K562 (cell line): ENCODE results near the gene ADAP2. TPM values are rescaled to one million over a fixed set of nuclear protein-coding genes. Genes with fewer than 3 reads are reported as not detected.

Experiments
- ATAC-seq: fragments of 200-7000 bp; cut with Tn5 transposase; 3 replicates; pipeline ENCODE4 v1.9.1; 2020; ENCODE audit warnings: moderate library complexity
- BruUV-seq: library from RNA; stranded (reverse); fragments of 400-500 nt; replicated peaks from 2 replicates; lab custom pipeline; 2021; lab: Mats Ljungman, UMichigan
- CTCF ChIA-PET: fragments of 300-600 bp; formaldehyde crosslinking; extraction: SDS; loops from one replicate; lab custom pipeline; 2021; ENCODE audit warnings: low intra/inter-chr PET ratio; lab: Yijun Ruan, JAX
- POLR2A ChIA-PET: fragments of 300-600, 350-650 bp; sonication (Branson Sonifier 250); formaldehyde crosslinking; extraction: SDS; loops from one replicate; lab custom pipeline; 2021; ENCODE audit warnings: antibody characterized with exemption, inconsistent platforms; lab: Yijun Ruan, JAX
- DNase-seq, 4 experiments: peaks; one replicate each; pipeline versions ENCODE4 v3.0.0 to v3.0.0-alpha.2; 2011 to 2018; ENCODE audit warnings: low spot score in 3 of 4, mixed read lengths in 3 of 4; ENCODE audit errors: extremely low read depth in 1 of 4
- FAIRE-seq: peaks from 2 replicates; lab custom pipeline; 2011; peaks lifted over from hg19 to GRCh38; lab: Jason Lieb, UNC
- H2AFZ ChIP-seq: 2 replicates; pipeline ENCODE4 v1.6.0; 2011; ENCODE audit warnings: low read depth, low read length, control low read depth, inconsistent platforms
- H3K27ac ChIP-seq: fragments of 200-600 bp; 3 replicates; pipeline ENCODE4 v1.8.0; 2011; ENCODE audit warnings: low read depth, mild to moderate bottlenecking, control low read depth, inconsistent platforms, low read length, moderate library complexity, mixed read lengths; ENCODE audit errors: extremely low read depth
- H3K27me3 ChIP-seq, 2 experiments: fragments of 300-600 bp in 1 of 2; 2 replicates in 1 of 2; 3 replicates in 1 of 2; pipeline versions ENCODE4 v1.6.0 to v1.8.0; 2011; ENCODE audit warnings: inconsistent platforms in 2 of 2, low read length in 2 of 2, mild to moderate bottlenecking in 1 of 2, mixed read lengths in 1 of 2, moderate library complexity in 1 of 2; ENCODE audit not compliant: control insufficient read depth in 2 of 2, insufficient read depth in 2 of 2
- H3K36me3 ChIP-seq: fragments of 300-600 bp; 3 replicates; pipeline ENCODE4 v1.8.0; 2011; ENCODE audit warnings: mild to moderate bottlenecking, low read length, inconsistent platforms; ENCODE audit not compliant: control insufficient read depth, insufficient read depth
- H3K4me1 ChIP-seq, 2 experiments: fragments of 200-600 bp in 1 of 2; replicated peaks in 1 of 2; 2 replicates in 1 of 2; 3 replicates in 1 of 2; pipeline versions ENCODE4 v1.5.1 to v1.8.0; 2011; ENCODE audit warnings: inconsistent platforms in 2 of 2, low read length in 2 of 2, mild to moderate bottlenecking in 1 of 2, mixed read lengths in 1 of 2, moderate library complexity in 1 of 2; ENCODE audit not compliant: control insufficient read depth in 2 of 2, insufficient read depth in 2 of 2
- H3K4me2 ChIP-seq: 2 replicates; pipeline ENCODE4 v1.6.1; 2011; ENCODE audit warnings: low read length, control low read depth, inconsistent platforms, mixed read lengths; ENCODE audit not compliant: insufficient read depth
- H3K4me3 ChIP-seq: fragments of 200-600 bp; sonication (generic), shearing (Covaris generic); 2 replicates; pipeline ENCODE4 v1.5.1; 2016; ENCODE audit warnings: control low read depth, inconsistent platforms
- H3K79me2 ChIP-seq: fragments of 200-600 bp; 3 replicates; pipeline ENCODE4 v1.8.0; 2011; ENCODE audit warnings: low read length, inconsistent platforms; ENCODE audit not compliant: control insufficient read depth, insufficient read depth
- H3K9ac ChIP-seq, 2 experiments: 2 replicates each; pipeline versions ENCODE4 v1.6.0 to v1.6.1; 2011; ENCODE audit warnings: low read depth in 2 of 2, low read length in 2 of 2, control low read depth in 1 of 2, inconsistent platforms in 1 of 2, mild to moderate bottlenecking in 1 of 2, mixed read lengths in 1 of 2; ENCODE audit not compliant: insufficient read depth in 1 of 2
- H3K9me1 ChIP-seq: one replicate; pipeline ENCODE4 v1.6.0; 2011; ENCODE audit warnings: inconsistent platforms, mild to moderate bottlenecking, low read length, moderate library complexity; ENCODE audit not compliant: control insufficient read depth, insufficient read depth
- H3K9me3 ChIP-seq: replicated peaks from 2 replicates; pipeline ENCODE4 v1.5.1; 2011; ENCODE audit warnings: low read depth, low read length, inconsistent platforms; ENCODE audit not compliant: control insufficient read depth, insufficient read depth
- H4K20me1 ChIP-seq: replicated peaks from 2 replicates; pipeline ENCODE4 v1.6.1; 2011; ENCODE audit warnings: low read length, inconsistent platforms, mixed read lengths; ENCODE audit not compliant: control insufficient read depth, insufficient read depth
- BDP1 ChIP-seq: IDR thresholded peaks from 3 replicates; pipeline ENCODE4 v1.6.1; 2011; ENCODE audit not compliant: insufficient read length, insufficient read depth
- CAMTA2 ChIP-seq: fragments of 250-450 bp; sonication (Bioruptor Pico); conservative IDR thresholded peaks from 2 replicates; pipeline ENCODE4 v1.5.1; 2022
- CBX8 ChIP-seq: fragments of 200-600 bp; sonication (generic); IDR thresholded peaks from 2 replicates; pipeline ENCODE4 v1.6.1; 2012; ENCODE audit warnings: borderline replicate concordance, mixed run types, low read depth, mild to moderate bottlenecking, moderate library complexity, mixed read lengths, low read length, control low read depth, inconsistent platforms; ENCODE audit not compliant: poor library complexity, severe bottlenecking; ENCODE audit errors: extremely low read depth
- CHD2 ChIP-seq: IDR thresholded peaks from 2 replicates; pipeline ENCODE4 v1.6.1; 2011; ENCODE audit warnings: low read depth, low read length
- FOS ChIP-seq: IDR thresholded peaks from 3 replicates; pipeline ENCODE4 v1.6.1; 2011; ENCODE audit not compliant: insufficient read length; ENCODE audit errors: extremely low read depth
- GATAD2A ChIP-seq: fragments of 450-650 bp; IDR thresholded peaks from 2 replicates; pipeline ENCODE4 v1.6.1; 2017
- NR1H2 ChIP-seq: sonication (generic); formaldehyde crosslinking; IDR thresholded peaks from 2 replicates; pipeline ENCODE4 v1.4.0; 2020; ENCODE audit warnings: mild to moderate bottlenecking, missing genetic modification reagents
- SREBF1 ChIP-seq: fragments of 150-350 bp; IDR thresholded peaks from 2 replicates; pipeline ENCODE4 v1.6.1; 2014; ENCODE audit warnings: antibody characterized with exemption, low read depth, low read length, borderline replicate concordance
- ZBED1 ChIP-seq: IDR thresholded peaks from 2 replicates; pipeline ENCODE4 v1.6.1; 2014
- ZKSCAN8 ChIP-seq: fragments of 200-800 bp; sonication (Bioruptor generic); IDR thresholded peaks from 2 replicates; pipeline ENCODE4 v1.6.1; 2016; ENCODE audit warnings: missing genetic modification characterization, missing compliant biosample characterization
- WGBS: fragments of 100-300 bp; shearing (Covaris generic); methylation state at CpG from one replicate; pipeline ENCODE4 v1.1.6; 2016; ENCODE audit warnings: low coverage, mixed read lengths; ENCODE audit not compliant: insufficient coverage; ENCODE audit errors: missing lambda C conversion rate; 5-methylcytosine and 5-hydroxymethylcytosine counted together
- in situ Hi-C: fragments of 300-500 bp; cut with MboI; formaldehyde crosslinking; loops from 4 replicates; pipeline ENCODE4 v1.15.0; 2018; ENCODE audit warnings: inconsistent platforms, mixed read lengths
- intact Hi-C: fragments of 100-400 bp; cut with micrococcal nuclease; formaldehyde crosslinking; loops from 2 replicates; pipeline ENCODE4 v1.14.2; 2022
- polyA plus RNA-seq, 8 experiments: library from polyadenylated mRNA; depleted of rRNA in 4 of 8; stranded (reverse) in 5 of 8; unstranded in 3 of 8; fragments of >200 nt; fragmentation: Nextera tagmentation in 2 of 8; fragmentation: Illumina TruSeq in 1 of 8; extraction: Ambion mirVana in 2 of 8; extraction: Trizol in 1 of 8; gene quantifications; 2 replicates each; pipeline versions ENCODE4 v1.2.1 to v1.2.3, GENCODE V29; 2011 to 2014; ENCODE audit warnings: inconsistent platforms in 1 of 8, missing spikeins in 1 of 8
- total RNA-seq, 7 experiments: library from RNA; depleted of rRNA in 6 of 7; stranded (reverse); fragments of >200 nt in 6 of 7; fragmentation: Illumina TruSeq in 2 of 7; extraction: Trizol in 2 of 7; gene quantifications; 2 replicates each; pipeline versions ENCODE4 v1.2.1 to v1.2.3, GENCODE V29; 2011 to 2021; ENCODE audit warnings: low replicate concordance in 1 of 7
- TF ChIP-seq, protein P1 (sequence below): fragments of 450-650 bp; formaldehyde crosslinking; IDR thresholded peaks from 2 replicates; pipeline ENCODE4 v1.4.0; 2020; ENCODE audit warnings: mild to moderate bottlenecking, moderate library complexity
- TF ChIP-seq, protein P2 (sequence below): sonication (generic); formaldehyde crosslinking; IDR thresholded peaks from 2 replicates; pipeline ENCODE4 v1.8.0; 2022; ENCODE audit warnings: missing genetic modification reagents, mild to moderate bottlenecking, moderate library complexity, borderline replicate concordance

ADAP2 gene
- total and polyA plus RNA-seq, 9 of the 15 experiments (the other 6 are each of a cell fraction or from before 2014, with no cell fraction given), result 0.06 to 0.73 (median 0.23) TPM; not detected in 5

DNA sequence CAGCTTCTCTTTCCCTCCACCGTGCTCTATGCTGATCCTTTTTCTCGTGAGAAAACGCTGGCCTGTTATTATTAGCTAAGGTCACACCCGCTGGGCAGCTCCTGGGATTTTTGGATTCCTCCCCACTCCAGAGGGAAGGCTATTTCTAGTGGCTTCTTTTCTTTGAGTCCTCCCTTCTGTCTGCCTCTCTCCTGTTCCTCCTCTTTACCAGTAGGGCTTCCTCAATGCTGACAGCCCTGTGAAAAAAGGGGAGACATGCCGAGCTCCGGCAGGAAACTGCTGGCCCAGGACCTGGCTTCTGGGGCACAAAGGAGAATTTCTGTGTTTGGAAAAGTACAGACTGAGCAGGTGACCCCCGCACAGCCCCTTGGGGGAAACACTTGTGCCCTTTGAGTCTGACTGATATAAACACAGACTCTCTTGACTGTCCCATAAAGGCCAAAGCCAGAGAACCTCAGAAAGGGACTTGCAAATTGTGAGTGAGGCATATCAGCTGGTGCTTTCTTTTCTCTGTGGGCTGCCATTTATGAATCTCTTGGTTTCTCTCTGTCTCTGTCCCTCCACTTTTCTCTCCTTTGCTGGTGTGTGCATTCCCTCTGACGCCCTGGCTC, 35.1 kb downstream of the ADAP2 start:
- ATAC-seq, result peak; percentile 41; the same call in 2 of the 3 replicates
- in situ Hi-C loops (no loop called here), intact Hi-C loops (no loop called here)
- DNase-seq, result no peak
- no TSS peak for BruUV-seq
- TF ChIP-seq, protein P1, sequence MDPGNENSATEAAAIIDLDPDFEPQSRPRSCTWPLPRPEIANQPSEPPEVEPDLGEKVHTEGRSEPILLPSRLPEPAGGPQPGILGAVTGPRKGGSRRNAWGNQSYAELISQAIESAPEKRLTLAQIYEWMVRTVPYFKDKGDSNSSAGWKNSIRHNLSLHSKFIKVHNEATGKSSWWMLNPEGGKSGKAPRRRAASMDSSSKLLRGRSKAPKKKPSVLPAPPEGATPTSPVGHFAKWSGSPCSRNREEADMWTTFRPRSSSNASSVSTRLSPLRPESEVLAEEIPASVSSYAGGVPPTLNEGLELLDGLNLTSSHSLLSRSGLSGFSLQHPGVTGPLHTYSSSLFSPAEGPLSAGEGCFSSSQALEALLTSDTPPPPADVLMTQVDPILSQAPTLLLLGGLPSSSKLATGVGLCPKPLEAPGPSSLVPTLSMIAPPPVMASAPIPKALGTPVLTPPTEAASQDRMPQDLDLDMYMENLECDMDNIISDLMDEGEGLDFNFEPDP (CRISPR knock-in tag), result no peak
- no peak for TF ChIP-seq BDP1
- no peak for TF ChIP-seq SREBF1
- no peak for TF ChIP-seq FOS
- no peak for TF ChIP-seq NR1H2 (CRISPR knock-in tag)
- TF ChIP-seq CAMTA2 (CRISPR knock-in tag), result no peak
- no peak for TF ChIP-seq ZKSCAN8 (CRISPR knock-in tag)
- TF ChIP-seq CHD2, result no peak
- TF ChIP-seq ZBED1, result no peak
- TF ChIP-seq GATAD2A, result no peak
- TF ChIP-seq CBX8, result no peak
- TF ChIP-seq, protein P2, sequence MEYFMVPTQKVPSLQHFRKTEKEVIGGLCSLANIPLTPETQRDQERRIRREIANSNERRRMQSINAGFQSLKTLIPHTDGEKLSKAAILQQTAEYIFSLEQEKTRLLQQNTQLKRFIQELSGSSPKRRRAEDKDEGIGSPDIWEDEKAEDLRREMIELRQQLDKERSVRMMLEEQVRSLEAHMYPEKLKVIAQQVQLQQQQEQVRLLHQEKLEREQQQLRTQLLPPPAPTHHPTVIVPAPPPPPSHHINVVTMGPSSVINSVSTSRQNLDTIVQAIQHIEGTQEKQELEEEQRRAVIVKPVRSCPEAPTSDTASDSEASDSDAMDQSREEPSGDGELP (CRISPR knock-in tag), result no peak
- Histone ChIP-seq H4K20me1 (no peaks in the 10 kb centered on the region), H2AFZ (no peak overlapping the region), H3K9me3 (no peaks in the 10 kb centered on the region), H3K79me2 (no peaks in the 10 kb centered on the region), H3K4me3 (no peak overlapping the region), H3K36me3 (no peaks in the 10 kb centered on the region), H3K27ac (no peak overlapping the region), H3K27me3 (peaks cover 2 to 6% of the 10 kb centered on the region in 2 experiments; a peak in 1 of 5 replicates), H3K4me2 (no peak overlapping the region), H3K9me1 (no peaks in the 10 kb centered on the region), H3K9ac (peak overlapping the region in 1 of 2 experiments; percentile 69; a peak in 1 of 4 replicates), H3K4me1 (no peaks in the 10 kb centered on the region)
- CTCF ChIA-PET, result no interaction called here
- POLR2A ChIA-PET, result interaction anchor here (0.6 kb wide), 1 partner anchor 25 kb away, joined by 3 read pairs; no protein-coding TSS in a partner anchor
- no peak for FAIRE-seq
- WGBS, result 3% methylated on average over 8 of the region's 8 CpGs
